ENCODE results near the gene SNRPD2.
A peak's percentile ranks its signal among the peaks of the same experiment; 100 is the strongest.

Gene SNRPD2

DNA sequence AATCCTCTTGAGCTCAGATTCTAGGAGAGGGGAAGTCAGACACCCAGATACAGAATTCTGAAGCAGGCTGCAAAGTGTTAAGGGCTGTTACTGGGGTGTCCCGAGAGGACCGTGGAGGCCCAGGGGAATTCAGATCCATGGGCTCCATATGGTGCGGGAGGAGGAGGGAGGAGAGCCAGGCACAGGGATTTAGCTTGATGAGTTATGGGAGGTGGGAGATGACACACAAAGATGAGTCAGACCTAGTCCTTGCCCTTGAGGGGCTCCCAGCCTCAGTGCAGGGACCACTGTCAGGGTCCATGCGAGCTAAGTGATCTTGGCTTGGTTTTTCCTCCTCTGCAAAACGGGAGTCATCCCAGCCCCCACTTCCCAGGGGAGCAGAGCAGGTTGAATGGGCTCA lies 38.1 kb downstream of the SNRPD2 start:
- DNase-seq = no peak

DNA sequence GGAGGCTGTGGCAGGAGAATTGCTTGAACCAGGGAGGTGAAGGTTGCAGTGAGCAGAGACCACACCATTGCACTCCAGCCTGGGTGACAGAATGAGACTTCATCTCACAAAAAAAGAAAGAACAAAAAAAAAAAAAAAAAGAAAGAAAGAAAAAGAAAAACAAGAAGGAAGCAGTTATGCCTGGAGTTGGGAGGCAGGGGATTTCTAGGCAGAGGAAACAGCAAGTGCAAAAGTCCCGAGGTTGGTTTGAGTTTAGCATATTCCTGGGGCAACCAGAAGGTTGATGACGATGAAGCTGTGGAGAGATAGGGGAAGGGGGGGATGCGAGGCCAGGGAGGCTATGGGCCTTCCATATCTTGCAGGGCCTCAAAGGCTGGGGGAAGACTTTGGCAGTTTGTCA lies 41.0 kb downstream of the SNRPD2 start:
- no peak for DNase-seq

DNA sequence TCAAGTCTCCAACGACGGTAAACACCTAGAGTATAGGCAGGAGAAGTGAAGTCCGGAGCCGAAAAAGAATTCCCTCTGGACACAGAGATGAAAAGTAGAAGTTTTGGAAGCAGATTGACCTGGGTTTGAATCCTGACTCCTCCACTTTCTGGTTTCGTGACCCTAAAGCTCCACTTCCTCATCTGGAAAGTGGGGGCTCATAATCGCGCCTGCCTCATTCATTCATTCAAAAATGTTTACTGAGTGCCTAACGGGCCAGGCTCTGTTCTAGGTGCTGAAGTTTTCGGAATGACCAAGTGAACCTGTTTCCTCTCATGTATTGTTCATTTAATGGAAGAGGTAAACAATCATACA lies 45.4 kb downstream of the SNRPD2 start:
- no peak for DNase-seq

DNA sequence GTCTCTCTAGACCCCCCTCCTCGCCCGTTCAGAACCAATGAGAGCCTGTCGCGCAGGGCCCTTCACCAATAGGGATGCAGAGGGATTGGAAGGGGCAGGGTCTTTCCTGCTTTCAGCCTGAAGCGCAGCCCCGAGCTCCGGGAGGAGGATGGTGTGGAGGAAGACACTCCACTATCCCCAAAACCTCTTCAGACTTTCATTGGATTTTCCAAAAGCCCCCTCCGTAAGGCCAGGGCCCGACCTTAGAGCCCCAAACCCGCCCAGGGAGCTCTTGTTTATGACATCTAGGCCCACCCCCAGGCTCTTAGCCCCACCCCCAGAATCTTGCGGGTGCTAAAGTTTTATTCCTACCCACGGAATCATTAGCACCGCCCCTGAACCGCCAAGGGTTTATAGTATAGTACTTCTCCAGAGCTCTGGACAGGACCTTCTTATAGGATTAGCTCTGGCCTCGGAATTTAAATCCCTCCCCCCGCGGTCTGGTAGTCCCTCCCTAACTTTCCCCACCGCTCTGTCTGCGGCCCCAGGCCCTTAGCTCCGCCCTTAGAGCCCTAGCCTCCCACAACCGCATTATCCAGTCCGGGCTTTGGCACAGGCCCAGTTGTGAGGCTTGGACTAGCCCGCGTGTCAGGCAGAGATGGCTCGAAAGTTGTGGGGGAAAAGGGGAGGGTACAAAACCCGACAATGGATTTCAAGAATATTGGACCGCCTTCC lies 46.0 kb downstream of the SNRPD2 start:
- DNase-seq = peak; percentile 89

DNA sequence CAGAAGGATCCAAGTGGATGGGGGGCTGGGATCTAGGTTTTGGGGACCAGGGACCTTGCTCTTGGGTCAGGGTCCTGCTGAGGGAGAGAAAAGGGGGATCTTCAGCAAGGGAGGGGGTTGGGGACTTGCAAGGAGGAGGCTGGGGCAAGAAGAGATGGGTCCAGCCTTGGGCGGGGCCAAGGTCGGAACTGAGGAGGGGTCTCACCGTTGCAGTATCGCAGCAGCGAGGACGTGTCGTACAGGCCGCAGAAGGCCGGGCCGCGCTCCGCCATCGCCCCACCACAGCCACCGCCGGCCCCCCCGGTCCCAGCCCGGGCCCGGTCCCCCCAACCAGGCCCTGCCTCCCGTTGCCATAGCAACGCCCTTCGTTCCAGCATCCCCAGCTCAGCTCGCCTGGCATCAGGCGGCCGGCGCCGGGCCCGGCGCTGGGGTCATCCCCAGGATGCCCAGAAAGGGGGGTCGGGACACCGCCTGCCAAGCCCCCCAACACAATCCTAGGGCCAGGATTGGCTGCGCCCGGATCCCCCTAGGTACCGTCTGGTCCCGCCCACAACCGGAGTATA lies 46.6 kb downstream of the SNRPD2 start:
- no peak for DNase-seq

DNA sequence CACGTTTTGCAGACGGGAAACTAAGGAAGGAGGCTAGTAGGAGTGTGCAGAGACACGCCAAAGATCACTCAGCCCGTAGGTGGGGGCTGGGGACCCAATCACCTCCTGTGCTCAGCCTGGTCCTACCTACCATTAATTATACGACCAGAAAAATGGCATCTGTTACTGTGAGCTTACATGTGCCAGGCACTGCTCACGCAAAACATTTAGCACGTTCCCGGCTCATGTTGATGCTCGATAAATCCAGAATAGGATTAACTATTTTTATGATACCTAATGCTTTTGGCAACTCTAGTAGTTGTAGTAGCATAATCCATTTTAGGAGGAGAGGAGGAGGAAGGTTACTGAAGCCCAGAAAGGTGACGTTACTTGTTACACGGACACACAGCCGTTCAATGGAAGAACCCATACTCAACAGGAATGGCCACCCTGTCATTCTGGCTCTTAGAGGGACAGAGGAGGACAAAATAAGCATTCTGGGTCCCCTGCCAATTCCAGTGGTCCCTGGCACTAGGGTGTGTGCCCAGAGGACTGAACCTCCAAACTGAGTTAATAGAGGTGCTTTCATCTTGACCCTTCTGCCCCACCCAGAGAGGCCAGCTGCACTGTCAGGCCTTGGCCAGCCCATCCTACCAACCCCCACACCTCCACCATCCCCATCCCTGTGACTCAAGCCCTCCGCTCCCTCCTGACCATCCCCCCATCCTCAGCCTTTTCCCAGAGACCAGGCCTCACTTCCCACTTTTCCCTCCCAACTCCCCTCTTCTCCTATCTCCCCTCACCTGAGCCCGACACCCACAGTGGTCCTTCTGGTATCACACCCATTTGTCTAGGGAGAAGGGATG lies 47.6 kb downstream of the SNRPD2 start:
- DNase-seq = no peak

DNA sequence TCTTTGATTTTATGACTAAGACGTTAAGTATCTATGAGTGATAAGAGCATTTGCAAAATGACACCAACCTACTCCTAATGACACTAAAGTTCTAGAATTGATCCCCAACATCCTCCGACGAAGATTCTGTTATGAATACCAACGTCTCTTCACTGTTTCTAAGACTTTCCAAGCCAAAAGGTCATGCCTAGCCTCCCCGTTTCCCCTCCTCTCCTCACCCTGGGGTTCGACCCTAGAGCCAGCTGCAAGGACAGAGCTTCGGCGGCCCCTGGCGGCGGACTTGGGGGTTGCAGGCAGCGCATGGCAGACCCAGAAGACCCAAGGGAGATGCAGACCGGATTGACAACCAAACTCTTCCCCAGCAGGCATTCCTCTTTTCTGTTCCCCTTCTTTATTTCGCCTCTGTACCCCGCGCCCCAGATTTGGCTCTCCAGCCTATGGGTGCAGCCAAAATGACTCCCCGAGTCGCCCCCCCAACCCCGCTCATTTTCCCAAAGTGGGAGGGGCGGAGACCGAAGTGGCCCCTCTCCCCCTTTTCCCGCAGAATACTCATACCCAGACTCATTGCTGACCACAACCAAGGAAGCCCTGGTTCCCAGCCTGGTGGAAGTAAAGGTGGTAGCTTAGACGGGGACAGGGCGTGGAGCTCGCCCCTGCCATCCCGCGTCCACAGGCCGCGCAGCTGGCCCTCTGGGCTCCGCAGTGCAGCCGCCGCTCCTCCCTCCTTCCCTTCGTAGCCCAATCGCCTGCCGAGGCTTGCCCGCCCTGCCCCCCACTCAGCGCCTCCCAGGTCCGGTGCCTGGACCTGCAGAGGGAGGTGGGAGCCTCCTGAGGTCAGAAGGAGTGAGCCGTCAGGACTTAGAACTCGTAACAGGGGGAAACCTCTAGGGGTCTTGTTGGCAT lies 48.5 kb downstream of the SNRPD2 start:
- DNase-seq = peak; percentile 97

DNA sequence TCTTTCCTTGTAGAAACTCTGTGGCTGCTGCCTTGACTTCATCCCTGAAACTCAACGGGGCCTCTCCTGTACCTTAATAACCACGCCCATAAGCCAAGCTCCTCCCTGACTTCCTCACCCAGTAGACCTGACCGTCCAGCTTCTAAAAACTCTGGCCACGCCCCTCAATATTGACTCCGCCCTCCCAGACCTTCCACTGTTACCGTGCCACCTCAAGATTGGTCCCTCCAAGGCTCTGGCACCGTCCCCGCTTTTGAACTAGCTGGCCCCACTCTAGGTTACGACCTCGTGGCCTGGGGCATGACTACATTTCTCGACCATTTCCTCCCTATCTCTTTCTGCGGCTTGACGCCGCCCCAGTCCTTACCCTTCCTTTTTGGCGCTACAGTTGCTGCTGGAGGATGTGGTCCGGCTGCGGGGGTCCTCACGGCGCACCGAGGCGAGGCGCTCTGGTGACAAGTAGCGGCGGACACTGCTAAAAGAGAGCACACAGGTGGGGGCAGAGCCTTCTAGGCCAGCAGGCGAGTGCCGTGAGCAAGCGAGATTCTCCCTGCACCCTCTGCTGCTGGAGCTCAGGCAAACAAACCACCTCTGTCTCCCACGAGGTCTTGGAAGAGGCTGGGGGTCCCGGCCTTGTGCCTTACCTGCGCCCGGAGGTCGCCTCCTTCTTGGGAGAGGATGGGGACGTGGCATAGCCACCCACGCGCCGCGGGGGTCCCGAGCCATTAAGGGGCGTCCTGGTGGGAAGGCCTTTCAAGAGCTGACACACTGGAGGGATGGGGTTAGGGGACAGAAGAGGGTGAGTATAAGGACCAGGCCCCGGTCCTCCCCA lies 50.3 kb downstream of the SNRPD2 start:
- DNase-seq = peak; percentile 97

DNA sequence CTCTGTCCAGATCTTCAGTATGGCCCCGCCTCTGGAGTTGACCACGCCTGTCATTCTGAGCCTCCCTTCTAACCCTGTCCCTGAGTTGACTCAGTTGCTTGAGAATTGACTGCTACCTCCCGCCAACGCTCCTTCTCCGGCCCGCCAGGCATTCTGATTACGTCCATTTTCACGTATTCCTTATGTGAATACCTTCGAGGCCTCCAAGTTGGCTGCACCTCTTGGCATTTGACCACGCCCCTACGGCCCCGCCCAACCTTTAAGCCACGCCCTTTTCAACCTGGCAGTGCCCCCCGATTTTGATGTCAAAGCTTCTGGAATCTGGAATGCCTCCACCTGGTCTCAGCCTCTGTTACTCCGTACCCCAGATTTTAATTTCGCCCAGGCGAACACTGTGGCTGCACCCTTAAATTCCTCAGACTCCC lies 50.9 kb downstream of the SNRPD2 start:
- no peak for DNase-seq

DNA sequence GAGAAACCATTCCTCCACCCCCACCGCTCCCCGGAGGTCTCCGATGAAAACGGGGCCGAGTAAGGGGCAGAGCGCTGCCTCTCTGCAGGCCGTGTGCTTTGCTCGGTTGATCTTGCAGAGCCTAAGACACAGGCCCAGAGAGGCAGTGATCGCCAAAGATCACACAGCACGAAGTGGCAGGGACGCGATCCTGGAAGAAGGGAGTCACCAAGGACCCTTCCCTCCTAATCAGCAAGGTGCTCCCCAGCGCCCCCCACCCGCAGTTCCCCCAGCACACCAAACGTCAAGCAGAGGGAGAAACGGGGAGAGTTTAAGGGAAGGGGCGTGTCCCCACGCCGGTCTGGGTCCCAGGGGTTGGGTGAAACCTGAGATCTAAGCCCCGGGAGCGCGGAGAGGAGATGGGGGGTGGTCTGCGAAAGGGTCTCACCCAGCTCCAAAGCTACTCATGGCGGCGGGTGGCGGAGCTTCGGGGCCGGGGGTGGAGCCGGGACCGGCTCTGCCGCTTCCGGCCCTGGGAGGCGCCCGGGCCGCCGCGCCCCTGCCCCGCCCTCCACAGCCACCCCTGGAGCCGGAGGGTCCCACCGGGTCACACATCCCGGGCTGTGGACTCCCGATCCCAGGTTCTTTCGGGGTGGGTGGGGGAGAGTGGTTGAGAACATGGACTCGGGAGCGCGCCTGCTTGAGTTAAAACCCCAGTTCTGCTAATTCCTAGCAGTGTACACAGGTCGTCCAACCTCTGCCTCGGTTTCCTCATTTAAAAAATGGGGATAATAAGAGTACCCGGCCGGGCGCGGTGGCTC lies 52.6 kb downstream of the SNRPD2 start, which contains the start of gene EML2:
Gene EML2, minus strand, starts transcription at position 468 of the 800 bp plus-strand sequence. Its CDS starts 21 bp downstream, at position 447.
- DNase-seq = peak; percentile 57

DNA sequence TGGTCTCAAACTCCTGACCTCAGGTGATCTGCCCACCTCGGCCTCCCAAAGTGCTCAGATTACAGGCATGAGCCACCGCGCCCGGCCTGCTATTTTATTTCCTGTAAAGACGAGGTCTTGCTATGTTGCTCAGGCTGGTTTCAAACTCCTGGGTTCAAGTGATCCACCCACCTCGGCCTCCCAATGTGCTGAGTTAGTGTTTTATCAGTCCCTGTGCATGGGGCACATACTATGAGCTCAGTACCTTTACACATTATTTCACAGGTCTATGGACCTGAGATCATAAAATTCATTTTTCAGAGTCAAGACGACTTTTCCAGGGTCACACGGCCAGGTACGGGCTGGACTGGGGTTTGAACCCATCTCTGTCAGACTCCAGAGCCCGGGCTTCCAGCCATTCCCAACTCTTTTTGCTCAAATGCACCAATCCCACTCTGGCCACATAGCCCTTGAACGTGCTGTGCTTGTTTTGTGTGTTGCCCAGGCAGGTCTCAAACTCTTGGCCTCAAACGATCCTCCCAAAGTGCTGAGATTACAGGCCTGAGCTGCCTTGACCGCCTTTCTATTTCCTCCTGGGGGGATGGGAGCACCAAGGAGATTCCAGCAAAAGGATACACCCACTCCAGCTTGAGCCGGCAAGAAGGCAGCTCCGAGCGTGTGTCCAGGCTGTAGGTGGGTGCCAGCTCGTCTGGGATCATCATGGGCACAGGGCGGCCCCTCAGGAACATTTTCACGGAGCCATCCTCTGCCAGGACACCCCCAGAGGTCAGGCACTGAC lies 53.7 kb downstream of the SNRPD2 start:
- DNase-seq = no peak
